ENCODE results near the gene CAMSAP1.

CAMSAP1 gene

GRCh38 chr9:135813671-135814290 is 93.6 kb downstream of the CAMSAP1 start:
- no peak for DNase-seq (ENCODE audit: low read depth)
- TF ChIP-seq CTCF (conservative IDR thresholded peaks at IDR 0.05; ENCODE audit: low read depth, low read length) = no peak
- H3K4me3 ChIP-seq (ENCODE audit: low read depth, low read length) = no peak overlapping the region

- no peak for DNase-seq (ENCODE audit: low read depth)
- H3K4me3 ChIP-seq (ENCODE audit: low read depth, low read length) = no peak overlapping the region
- TF ChIP-seq CTCF (conservative IDR thresholded peaks at IDR 0.05; ENCODE audit: low read depth, low read length) = no peak
These were observed 94.4 kb downstream of the CAMSAP1 start for GRCh38 chr9:135812961-135813360.

GRCh38 chr9:135811801-135812200 is 95.5 kb downstream of the CAMSAP1 start:
- DNase-seq (ENCODE audit: low read depth) = peak; percentile 38
- H3K4me3 ChIP-seq (ENCODE audit: low read depth, low read length) = no peak overlapping the region
- TF ChIP-seq CTCF (conservative IDR thresholded peaks at IDR 0.05; ENCODE audit: low read depth, low read length) = no peak

- DNase-seq (ENCODE audit: low read depth) = no peak
- no peak overlapping the region for H3K4me3 ChIP-seq (ENCODE audit: low read depth, low read length)
- no peak for TF ChIP-seq CTCF (conservative IDR thresholded peaks at IDR 0.05; ENCODE audit: low read depth, low read length)
These were observed 96.4 kb downstream of the CAMSAP1 start for GRCh38 chr9:135810806-135811575.

GRCh38 chr9:135809166-135809565 is 98.2 kb downstream of the CAMSAP1 start:
- TF ChIP-seq CTCF (conservative IDR thresholded peaks at IDR 0.05; ENCODE audit: low read depth, low read length) = no peak
- H3K4me3 ChIP-seq (ENCODE audit: low read depth, low read length) = no peak overlapping the region
- no peak for DNase-seq (ENCODE audit: low read depth)

- TF ChIP-seq CTCF (conservative IDR thresholded peaks at IDR 0.05; ENCODE audit: low read depth, low read length) = no peak
- no peak overlapping the region for H3K4me3 ChIP-seq (ENCODE audit: low read depth, low read length)
- no peak for DNase-seq (ENCODE audit: low read depth)
These were observed 101.8 kb downstream of the CAMSAP1 start for GRCh38 chr9:135805422-135806022.
